SU-DHL-6 (cell line): ENCODE data around the gene GALNT17.

ENCODE experiments used
- EZH2phosphoT487 ChIP-seq: fragments of 200-600 bp; sonication (generic), shearing (Covaris generic); conservative IDR thresholded peaks from 2 replicates; pipeline ENCODE4 v1.6.1; 2018; ENCODE audit warnings: mild to moderate bottlenecking, antibody characterized with exemption, low read length, moderate library complexity, mixed read lengths
- TF ChIP-seq, protein P1 (sequence below): fragments of 200-600 bp; sonication (generic); IDR thresholded peaks from one replicate; pipeline ENCODE4 v1.5.1; 2017; ENCODE audit warnings: antibody characterized with exemption, mild to moderate bottlenecking, low read length, moderate library complexity; ENCODE audit not compliant: insufficient read depth, poor library complexity, severe bottlenecking

GRCh38 chr7:71184609-71185008 lies 52.7 kb downstream of the GALNT17 start:
- TF ChIP-seq, protein P1, sequence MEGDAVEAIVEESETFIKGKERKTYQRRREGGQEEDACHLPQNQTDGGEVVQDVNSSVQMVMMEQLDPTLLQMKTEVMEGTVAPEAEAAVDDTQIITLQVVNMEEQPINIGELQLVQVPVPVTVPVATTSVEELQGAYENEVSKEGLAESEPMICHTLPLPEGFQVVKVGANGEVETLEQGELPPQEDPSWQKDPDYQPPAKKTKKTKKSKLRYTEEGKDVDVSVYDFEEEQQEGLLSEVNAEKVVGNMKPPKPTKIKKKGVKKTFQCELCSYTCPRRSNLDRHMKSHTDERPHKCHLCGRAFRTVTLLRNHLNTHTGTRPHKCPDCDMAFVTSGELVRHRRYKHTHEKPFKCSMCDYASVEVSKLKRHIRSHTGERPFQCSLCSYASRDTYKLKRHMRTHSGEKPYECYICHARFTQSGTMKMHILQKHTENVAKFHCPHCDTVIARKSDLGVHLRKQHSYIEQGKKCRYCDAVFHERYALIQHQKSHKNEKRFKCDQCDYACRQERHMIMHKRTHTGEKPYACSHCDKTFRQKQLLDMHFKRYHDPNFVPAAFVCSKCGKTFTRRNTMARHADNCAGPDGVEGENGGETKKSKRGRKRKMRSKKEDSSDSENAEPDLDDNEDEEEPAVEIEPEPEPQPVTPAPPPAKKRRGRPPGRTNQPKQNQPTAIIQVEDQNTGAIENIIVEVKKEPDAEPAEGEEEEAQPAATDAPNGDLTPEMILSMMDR = no peak
- TF ChIP-seq EZH2phosphoT487 = no peak
